EL (cell line): ENCODE data around the gene CPN2.

Source experiments
- DNase-seq: peaks from one replicate; pipeline ENCODE4 v3.0.0-alpha.2; 2016

CPN2 gene

GRCh38 chr3:194379651-194380050 lies 28.5 kb upstream of the CPN2 start:
- DNase-seq, result no peak

GRCh38 chr3:194379231-194379630 lies 28.1 kb upstream of the CPN2 start:
- no peak for DNase-seq

DNA sequence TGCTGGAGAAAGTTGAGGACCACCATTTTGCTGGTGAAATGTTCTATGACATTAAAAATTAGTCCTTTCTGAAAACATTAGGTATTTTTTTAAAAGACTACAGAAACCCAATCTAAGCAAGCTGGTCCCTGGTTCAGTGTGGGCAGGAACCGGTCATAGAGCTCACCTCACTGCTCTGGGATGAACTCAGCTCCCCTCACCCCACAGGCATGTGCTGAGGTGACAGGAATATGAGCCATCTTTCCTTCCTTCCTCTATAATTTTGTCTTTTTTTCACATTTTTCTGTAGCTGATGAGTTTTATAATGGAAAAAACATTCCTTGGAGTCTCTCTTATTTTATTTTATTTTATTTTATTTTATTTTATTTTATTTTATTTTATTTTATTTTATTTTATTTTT lies 26.6 kb upstream of the CPN2 start:
- DNase-seq, result no peak

DNA sequence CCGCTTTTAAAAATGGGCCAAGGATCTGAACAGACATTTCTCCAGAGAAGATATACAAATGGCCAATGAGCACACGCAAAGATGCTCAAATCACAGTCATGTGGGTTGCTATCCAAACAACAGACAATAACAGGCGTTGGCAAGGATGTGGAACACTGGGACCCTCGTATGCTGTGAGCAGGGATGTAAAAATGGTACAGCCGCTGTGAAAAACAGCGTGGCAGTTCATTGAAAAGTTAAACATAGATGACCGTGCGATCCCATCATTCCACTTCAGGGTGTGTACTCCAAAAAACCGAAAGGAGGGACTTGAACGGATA lies 25.1 kb upstream of the CPN2 start:
- DNase-seq, result no peak

- no peak for DNase-seq
These were observed 24.5 kb upstream of the CPN2 start for GRCh38 chr3:194375473-194376240.

DNA sequence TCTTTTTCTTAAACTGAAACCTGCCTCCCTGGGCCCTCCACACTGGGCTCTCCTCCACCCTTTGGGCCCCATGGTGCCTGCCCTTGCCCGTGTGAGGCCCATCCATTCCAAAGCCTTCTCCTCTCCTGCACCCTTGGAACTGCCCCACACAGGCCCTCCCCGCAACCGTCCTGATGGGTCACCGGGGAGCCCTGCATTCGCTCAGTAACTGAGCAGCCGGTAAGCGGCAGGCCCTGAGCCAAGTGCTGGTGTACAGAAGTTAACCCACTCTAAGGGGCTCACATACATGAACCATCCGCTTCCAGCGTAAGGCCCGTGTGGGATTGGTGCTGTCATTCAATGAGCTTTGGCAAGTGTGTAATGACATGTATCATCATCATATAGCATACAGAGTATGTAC lies 23.8 kb upstream of the CPN2 start:
- no peak for DNase-seq

GRCh38 chr3:194373899-194374298 lies 22.8 kb upstream of the CPN2 start:
- no peak for DNase-seq

GRCh38 chr3:194373028-194373427 lies 21.9 kb upstream of the CPN2 start:
- DNase-seq, result no peak

DNA sequence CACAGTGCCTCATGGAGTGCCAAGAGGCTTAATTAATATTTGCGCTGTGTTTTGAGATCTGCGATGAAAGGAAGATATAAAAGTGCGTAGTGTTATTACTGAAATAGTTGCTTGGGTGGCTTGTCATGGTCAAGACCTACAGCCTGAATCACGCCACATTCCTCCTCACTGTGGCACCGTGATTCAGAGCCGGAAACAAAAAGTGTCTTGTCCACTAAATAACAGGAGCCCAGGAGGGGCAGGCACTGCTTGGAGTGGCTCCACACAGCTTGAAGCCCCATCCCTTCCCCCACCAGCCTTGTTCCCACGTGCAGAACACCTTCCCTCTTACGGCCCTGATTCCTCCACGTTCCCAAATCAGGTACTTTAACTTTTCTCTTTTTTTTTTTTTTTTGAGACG lies 19.6 kb upstream of the CPN2 start:
- DNase-seq, result no peak

- DNase-seq, result peak; percentile 78
These were observed 18.6 kb upstream of the CPN2 start, which contains the start of gene LRRC15 for GRCh38 chr3:194369522-194370279. TSS of gene LRRC15 (minus strand) at chr3:194369743. CDS start at chr3:194361043, 8,700 bp downstream.

GRCh38 chr3:194368918-194369317 lies 17.8 kb upstream of the CPN2 start:
- no peak for DNase-seq

- peak; percentile 25 for DNase-seq
These were observed 17.1 kb upstream of the CPN2 start for GRCh38 chr3:194367992-194368841.

GRCh38 chr3:194365978-194366490 lies 14.9 kb upstream of the CPN2 start:
- no peak for DNase-seq

DNA sequence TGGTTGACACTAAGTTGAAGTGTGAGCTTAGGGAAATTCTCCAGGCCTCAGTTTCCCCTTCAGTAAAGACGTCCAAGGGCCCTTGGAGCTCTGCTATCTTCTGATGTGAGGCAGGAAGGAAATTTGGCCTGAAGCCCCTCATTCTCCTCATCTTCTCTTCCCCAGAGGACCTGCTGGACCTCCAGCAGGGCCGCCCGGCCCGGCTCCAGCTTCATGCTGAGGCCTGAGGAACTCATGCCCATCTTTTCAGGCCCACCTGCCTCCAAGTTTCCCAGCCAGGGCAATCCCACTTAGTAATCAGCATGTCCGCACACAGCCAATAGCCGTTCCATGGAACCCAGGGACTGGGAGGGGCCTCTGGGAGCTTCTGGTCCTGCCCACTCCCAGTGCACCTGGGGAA lies 14.4 kb upstream of the CPN2 start:
- DNase-seq, result no peak

DNA sequence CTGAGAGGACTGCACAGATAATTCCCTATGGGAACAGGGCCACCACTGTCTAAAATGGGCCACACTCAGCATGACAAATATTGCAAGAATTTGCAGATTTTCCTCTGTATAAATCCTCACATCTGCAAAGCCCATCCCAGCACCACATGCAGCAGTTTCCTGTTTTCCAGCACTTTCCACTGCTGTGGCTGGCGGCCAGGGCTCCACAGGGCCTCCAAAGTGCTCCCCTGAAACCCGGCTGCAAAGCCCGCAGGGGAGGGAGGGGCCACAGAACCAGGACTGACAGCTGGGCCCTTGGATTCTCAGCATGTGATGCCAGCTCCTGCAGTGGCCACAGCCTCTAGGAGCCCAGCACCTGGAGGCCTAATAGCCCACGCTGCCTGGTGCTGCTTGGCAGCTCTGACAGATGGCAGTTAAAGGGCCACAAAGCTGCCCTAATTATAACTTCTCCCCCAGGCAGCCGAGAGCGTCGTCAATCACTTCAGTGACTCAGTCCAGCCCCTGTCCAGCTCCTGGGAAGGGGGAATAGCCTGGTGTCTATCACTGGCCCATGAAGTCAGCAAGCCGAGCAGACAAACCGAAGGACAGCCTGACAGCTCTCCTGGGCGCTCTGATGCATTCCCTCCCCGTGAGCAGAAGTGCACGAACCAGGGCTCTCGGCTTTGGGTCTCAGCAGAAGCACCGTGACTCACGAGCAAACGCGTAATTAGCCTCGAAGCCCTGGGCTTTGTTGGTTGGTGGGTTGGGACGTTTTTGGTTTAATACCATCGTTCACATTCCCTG lies 13.7 kb upstream of the CPN2 start:
- DNase-seq, result peak; percentile 76

DNA sequence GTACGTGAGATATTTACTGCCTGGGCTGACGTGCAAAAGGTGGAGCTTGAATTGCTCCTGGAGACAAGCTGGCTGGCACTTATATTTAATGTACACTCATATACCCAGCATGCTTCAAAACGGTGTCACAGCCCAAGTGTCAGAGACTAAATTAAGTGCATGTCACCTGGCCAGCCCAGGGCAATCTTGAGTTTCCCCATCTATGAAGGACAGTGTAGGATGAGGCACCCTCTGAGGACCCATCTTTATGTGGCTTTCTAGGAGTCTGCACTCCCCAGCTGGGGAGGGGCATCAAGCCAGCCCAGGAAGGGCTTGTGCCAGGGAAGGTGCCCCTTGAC lies 13.2 kb upstream of the CPN2 start:
- no peak for DNase-seq

GRCh38 chr3:194360568-194360967 lies 9.4 kb upstream of the CPN2 start:
- no peak for DNase-seq

DNA sequence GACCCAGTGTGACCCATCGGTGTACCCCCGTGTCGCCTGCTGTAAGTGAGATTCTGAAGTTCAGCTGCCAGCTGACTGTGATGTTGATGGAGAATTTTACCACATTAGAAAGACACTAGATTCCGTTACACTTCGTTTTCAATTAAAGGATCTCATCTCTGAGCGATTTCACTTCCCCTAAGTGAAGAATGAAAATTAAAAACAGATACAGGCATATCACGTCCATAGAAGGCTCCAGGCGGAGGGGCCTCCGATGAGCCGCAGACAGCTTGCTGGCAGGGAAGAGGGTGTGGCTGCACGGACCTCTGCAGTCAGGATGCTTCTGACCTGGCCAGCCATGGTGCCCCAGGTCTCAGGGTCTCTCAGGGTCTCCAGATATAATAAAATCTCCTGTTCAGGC lies 6.6 kb upstream of the CPN2 start:
- DNase-seq, result no peak

DNA sequence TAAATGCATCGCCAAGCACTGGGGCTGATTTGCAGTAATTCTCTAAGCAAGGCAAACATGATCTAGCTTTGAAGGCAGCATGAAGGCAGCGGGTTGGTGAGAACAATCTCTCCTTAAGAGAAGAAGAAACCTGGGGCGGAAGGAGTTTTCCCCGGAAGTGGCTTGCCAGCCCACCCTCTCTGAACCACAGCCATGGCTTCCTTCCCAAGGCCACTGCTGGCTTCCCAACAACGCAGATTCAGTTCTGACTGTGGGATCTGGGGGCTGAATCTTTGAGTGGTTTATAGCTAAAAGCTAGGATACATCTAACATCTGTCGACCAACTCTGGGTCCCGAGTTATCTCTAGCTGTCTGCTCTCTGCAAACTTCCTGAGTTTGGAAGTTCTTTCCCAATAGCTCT lies 4.3 kb upstream of the CPN2 start:
- DNase-seq, result no peak

DNA sequence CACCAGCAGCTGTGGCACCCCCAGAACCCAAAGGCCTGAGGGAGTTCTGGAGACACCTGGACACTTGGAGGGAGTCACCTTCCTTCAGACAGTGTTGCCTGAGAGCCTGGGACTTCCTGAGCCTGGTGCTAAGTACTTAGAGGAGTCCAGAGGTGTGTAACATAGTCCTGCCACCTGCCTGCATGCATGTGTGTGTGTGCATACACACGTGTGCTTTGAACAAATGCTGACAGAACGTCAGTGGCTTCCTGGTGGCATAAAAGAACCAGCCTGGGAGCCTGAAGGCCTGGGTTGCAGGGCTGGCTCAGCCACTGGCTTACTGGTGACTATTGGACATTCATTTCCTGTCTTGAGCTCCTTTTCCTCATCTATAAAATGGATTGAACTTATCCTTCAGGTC lies 3.2 kb upstream of the CPN2 start:
- DNase-seq, result no peak

DNA sequence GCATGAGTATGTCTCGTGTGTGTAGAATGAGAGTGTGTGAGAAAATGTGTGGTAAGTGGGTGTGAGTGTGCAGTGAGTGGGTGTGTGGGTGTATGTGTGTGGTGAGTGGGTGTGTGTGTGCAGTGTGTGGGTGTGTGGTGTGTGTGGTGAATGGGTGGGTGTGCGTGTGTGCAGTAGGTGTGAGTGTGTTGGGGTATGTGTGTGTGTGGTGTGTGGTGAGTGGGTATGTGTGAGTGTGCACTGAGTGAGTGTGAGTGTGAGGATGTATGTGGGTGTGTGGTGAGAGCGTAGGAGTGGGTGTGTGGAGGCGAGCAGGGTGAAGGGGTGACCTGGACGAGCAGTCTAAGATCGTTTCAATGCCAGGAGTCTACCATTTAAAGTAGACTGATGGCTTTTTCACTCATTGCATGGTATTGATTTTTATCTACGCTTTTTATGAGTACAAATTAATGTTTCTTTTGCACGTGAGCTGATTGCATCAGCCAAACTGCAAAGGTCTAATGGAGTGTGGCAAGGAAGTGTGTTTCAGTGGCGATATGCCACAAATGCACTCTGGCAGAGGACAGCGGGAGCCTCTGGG lies 1.6 kb upstream of the CPN2 start:
- no peak for DNase-seq

DNA sequence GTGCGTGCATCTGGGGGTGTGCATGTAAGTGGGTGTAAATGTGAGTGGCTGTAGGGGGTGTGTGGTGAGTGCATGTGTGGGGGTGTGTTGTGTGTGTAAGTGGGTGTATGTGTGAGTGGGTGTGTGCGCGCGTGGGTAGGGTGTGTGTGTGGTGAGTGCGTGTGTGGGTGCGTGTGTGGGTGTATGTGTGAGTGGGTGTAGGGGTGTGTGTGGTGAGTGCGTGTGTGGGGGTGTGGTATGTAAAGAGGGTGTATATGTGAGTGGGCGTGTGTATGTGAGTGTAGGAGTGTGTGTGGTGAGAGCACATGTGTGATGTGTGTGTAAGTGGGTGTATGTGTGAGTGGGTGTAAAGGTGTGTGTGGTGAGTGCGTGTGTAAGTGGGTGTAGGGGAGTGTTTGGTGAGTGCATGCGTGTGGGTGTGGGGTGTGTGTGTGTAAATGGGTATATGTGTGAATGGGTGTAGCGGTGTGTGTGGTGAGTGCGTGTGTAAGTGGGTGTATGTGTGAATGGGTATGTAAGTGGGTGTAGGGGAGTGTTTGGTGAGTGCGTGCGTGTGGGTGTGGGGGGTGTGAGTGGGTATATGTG lies 916 bp upstream of the CPN2 start:
- DNase-seq, result no peak
